Stimulated activated naive CD8-positive, alpha-beta T cell treated with anti-CD3 and anti-CD28 coated beads, Interleukin-15, Interleukin-2, amounts not matched to agents 100 U/mL and 50 U/mL, for 24 hours (primary cell): ENCODE data around the gene TRIM71.
"Not testable (repeated sequence)": the region's sequence is repeated elsewhere in the genome, so short reads cannot be mapped to it uniquely, and the experiment has no call there.

ENCODE experiments used
- ATAC-seq: fragments of 150-1000 bp; cut with Tn5 transposase; one replicate; pipeline ENCODE4 v1.10.0; 2021
- DNase-seq: peaks from one replicate; pipeline ENCODE4 v3.0.0; 2021

The TRIM71 gene

GRCh38 chr3:32842987-32843386 lies 25.2 kb downstream of the TRIM71 start:
- ATAC-seq = no peak

GRCh38 chr3:32843510-32844321 lies 25.9 kb downstream of the TRIM71 start:
- DNase-seq = no peak
- ATAC-seq = no peak

More at GRCh38 chr3:32842987-32843386, 25.2 kb downstream of the TRIM71 start:
- no peak for DNase-seq

- no peak for DNase-seq
- ATAC-seq = no peak
These were observed 26.5 kb downstream of the TRIM71 start for GRCh38 chr3:32844322-32844654.

- DNase-seq (no peak), ATAC-seq (no peak)
These were observed 27.1 kb downstream of the TRIM71 start for GRCh38 chr3:32844914-32845313.

- ATAC-seq, DNase-seq: not testable (repeated sequence)
These were observed 27.7 kb downstream of the TRIM71 start for GRCh38 chr3:32845546-32845945.

GRCh38 chr3:32847045-32847444 lies 29.2 kb downstream of the TRIM71 start:
- not testable (repeated sequence) for DNase-seq, ATAC-seq

GRCh38 chr3:32847528-32847927 lies 29.7 kb downstream of the TRIM71 start:
- no peak for ATAC-seq
- no peak for DNase-seq

- ATAC-seq = no peak
- DNase-seq = no peak
These were observed 30.4 kb downstream of the TRIM71 start for GRCh38 chr3:32848215-32848614.

- ATAC-seq (no peak), DNase-seq (no peak)
These were observed 31.2 kb downstream of the TRIM71 start for GRCh38 chr3:32849046-32849445.

- DNase-seq = no peak
These were observed 32.4 kb downstream of the TRIM71 start for GRCh38 chr3:32850226-32850625.

GRCh38 chr3:32850636-32851035 lies 32.8 kb downstream of the TRIM71 start:
- no peak for DNase-seq

More at GRCh38 chr3:32850226-32850625, 32.4 kb downstream of the TRIM71 start:
- no peak for ATAC-seq

GRCh38 chr3:32852146-32852545 lies 34.3 kb downstream of the TRIM71 start:
- ATAC-seq (no peak), DNase-seq (no peak)

More at GRCh38 chr3:32850636-32851035, 32.8 kb downstream of the TRIM71 start:
- no peak for ATAC-seq

GRCh38 chr3:32855350-32855953 lies 37.7 kb downstream of the TRIM71 start:
- DNase-seq (no peak), ATAC-seq (no peak)

GRCh38 chr3:32856355-32856889 lies 38.6 kb downstream of the TRIM71 start:
- no peak for ATAC-seq

GRCh38 chr3:32856901-32857507 lies 39.2 kb downstream of the TRIM71 start:
- ATAC-seq (no peak), DNase-seq (no peak)

More at GRCh38 chr3:32856355-32856889, 38.6 kb downstream of the TRIM71 start:
- no peak for DNase-seq

GRCh38 chr3:32857921-32858320 lies 40.1 kb downstream of the TRIM71 start:
- ATAC-seq (no peak), DNase-seq (no peak)

GRCh38 chr3:32859604-32860237 lies 41.9 kb downstream of the TRIM71 start:
- no peak for DNase-seq
- ATAC-seq = no peak

- DNase-seq = no peak
- ATAC-seq = no peak
These were observed 42.7 kb downstream of the TRIM71 start for GRCh38 chr3:32860499-32860898.

- DNase-seq = no peak
- no peak for ATAC-seq
These were observed 43.9 kb downstream of the TRIM71 start for GRCh38 chr3:32861681-32862080.

GRCh38 chr3:32862247-32862935 lies 44.6 kb downstream of the TRIM71 start:
- ATAC-seq = no peak

GRCh38 chr3:32862936-32863487 lies 45.2 kb downstream of the TRIM71 start:
- ATAC-seq = no peak
- DNase-seq = no peak

More at GRCh38 chr3:32862247-32862935, 44.6 kb downstream of the TRIM71 start:
- no peak for DNase-seq
